GM18868 (cell line): ENCODE data around the gene PDCD1LG2.
"Not testable (repeated sequence)": the region's sequence is repeated elsewhere in the genome, so short reads cannot be mapped to it uniquely, and the experiment has no call there.

Experiments
- ATAC-seq: cut with Tn5 transposase; IDR thresholded peaks from one replicate; pipeline ENCODE4 v1.9.1; 2021; ENCODE audit warnings: mild to moderate bottlenecking, moderate library complexity; ENCODE audit not compliant: unreplicated experiment

PDCD1LG2 gene

DNA sequence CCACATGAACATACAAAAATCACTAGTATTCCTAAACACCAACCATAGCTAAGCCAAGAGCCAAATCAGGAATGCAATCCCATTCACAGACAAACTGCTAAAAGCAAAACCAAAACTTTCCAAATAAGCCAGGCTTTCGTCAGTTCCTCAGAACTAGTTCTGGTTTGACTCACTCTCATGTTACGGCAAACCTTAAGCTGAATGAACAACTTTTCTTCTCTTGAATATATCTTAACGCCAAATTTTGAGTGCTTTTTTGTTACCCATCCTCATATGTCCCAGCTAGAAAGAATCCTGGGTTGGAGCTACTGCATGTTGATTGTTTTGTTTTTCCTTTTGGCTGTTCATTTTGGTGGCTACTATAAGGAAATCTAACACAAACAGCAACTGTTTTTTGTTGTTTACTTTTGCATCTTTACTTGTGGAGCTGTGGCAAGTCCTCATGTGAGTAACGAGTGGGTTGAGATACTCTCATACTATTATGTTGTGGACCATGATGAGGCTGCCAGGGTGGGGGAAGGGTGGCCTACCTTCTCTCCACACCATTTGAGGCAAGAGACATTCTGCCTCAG, at the start of gene PDCD1LG2:
Gene PDCD1LG2 (plus strand): TSS at position 172 of the 572 bp plus-strand sequence. CDS start 12,016 bp downstream, outside the sequence.
- ATAC-seq: peak; percentile 73

- not testable (repeated sequence) for ATAC-seq
These were observed 45.5 kb upstream of the PDCD1LG2 start for GRCh38 chr9:5464831-5465330.

DNA sequence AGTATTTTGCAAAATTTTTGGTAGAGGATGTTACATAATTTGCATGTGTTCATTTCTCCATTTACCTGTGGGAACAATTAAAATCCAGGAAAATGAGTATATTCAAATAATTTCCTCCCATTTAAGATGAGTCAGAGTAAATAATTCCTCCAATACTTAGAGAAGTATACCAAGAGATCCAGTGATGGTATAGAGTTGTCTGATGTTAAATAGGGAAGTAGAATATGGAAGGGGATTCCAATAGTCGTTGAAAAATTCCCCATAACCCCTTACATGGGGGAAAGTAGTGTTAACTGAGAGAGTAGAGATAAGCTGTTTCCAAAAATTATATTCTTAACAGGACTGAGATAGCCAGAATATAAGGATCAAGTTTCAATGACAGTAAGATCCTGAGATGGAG, 44.3 kb upstream of the PDCD1LG2 start:
- ATAC-seq: no peak

GRCh38 chr9:5466766-5467165, 43.6 kb upstream of the PDCD1LG2 start:
- no peak for ATAC-seq

- ATAC-seq: no peak
These were observed 41.5 kb upstream of the PDCD1LG2 start for GRCh38 chr9:5468850-5469249.

GRCh38 chr9:5470122-5470521, 40.2 kb upstream of the PDCD1LG2 start:
- no peak for ATAC-seq

GRCh38 chr9:5470816-5471215, 39.5 kb upstream of the PDCD1LG2 start:
- ATAC-seq: no peak

DNA sequence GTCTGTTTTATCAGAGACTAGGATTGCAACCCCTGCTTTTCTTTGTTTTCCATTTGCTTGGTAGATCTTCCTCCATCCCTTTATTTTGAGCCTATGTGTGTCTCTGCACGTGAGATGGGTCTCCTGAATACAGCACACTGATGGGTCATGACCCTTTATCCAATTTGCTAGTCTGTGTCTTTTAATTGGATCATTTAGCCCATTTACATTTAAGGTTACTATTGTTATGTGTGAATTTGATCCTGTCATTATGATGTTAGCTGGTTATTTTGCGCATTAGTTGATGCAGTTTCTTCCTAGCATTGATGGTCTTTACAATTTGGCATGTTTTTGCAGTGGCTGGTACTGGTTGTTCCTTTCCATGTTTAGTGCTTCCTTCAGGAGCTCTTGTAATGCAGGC, 34.7 kb upstream of the PDCD1LG2 start:
- ATAC-seq: not testable (repeated sequence)

DNA sequence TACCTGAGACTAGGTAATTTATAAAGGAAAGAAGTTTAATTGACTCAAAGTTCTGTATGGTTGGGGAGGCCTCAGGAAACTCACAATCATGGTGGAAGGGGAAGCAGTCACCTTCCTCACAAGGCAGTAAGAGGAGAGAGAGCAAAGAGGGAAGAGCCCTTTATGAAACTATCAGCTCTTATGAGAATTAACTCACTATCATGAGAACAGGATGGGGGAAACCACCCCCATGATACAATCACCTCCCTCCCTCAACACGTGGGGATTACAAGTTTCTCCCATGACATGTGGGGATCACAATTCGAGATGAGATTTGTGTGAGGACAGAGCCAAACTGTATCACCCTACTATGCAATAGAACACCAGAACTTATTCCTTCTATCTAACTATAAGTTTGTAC, 32.1 kb upstream of the PDCD1LG2 start:
- peak; percentile 44 for ATAC-seq

GRCh38 chr9:5479994-5480694, 30.2 kb upstream of the PDCD1LG2 start:
- ATAC-seq: peak; percentile 71

- ATAC-seq: no peak
These were observed 29.4 kb upstream of the PDCD1LG2 start for GRCh38 chr9:5480919-5481318.

DNA sequence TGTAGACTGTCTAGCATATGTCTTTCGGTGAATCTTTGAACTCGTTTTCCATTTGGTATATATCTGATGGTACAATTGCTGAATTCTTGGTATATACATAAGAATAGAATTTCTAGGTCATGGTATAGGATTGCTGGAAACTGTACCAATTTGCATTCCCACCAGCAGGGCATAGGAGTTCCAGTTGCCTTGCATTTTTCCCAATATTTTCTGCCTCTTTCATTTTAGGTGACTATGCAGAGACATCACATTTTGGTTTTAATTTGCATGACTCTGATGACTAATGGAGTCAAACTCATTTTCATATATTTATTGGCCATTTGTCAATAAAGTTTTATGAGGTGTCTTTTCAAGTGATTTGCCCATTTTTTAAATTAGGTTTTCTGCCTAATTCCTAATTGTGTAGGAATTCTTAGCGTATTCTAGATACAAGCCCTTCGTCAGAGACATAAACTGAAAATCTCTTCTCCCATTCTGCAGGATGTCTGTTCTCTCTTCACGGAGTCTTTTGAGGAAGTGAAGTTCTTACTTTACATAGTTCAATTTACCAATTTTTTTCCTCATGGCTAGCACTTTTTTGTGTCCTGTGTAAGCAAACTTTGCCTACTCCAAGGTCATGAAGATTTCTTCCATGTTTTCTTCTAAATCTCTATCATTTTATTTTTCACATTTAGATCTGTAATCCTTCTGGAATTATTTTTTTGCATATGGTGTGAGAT, 28.9 kb upstream of the PDCD1LG2 start:
- no peak for ATAC-seq

DNA sequence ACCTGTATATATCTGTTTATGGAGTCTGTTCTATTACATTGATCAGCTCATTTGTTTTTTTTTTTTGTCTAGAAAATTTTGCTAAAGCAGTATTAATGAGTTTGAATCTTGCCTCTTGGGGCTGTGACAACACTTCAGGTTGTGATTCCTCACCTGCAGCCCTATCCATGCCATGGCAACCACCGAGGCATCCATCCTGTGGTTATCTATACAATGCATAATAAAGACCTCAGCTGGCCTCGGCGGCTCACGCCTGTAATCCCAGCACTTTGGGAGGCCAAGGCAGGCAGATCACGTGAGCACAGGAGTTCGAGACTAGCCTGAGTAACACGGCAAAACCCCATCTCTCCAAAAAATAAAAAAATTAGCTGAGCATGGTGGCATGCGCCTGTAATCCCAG, 28.1 kb upstream of the PDCD1LG2 start:
- ATAC-seq: no peak

GRCh38 chr9:5483306-5483705, 27.0 kb upstream of the PDCD1LG2 start:
- ATAC-seq: no peak

DNA sequence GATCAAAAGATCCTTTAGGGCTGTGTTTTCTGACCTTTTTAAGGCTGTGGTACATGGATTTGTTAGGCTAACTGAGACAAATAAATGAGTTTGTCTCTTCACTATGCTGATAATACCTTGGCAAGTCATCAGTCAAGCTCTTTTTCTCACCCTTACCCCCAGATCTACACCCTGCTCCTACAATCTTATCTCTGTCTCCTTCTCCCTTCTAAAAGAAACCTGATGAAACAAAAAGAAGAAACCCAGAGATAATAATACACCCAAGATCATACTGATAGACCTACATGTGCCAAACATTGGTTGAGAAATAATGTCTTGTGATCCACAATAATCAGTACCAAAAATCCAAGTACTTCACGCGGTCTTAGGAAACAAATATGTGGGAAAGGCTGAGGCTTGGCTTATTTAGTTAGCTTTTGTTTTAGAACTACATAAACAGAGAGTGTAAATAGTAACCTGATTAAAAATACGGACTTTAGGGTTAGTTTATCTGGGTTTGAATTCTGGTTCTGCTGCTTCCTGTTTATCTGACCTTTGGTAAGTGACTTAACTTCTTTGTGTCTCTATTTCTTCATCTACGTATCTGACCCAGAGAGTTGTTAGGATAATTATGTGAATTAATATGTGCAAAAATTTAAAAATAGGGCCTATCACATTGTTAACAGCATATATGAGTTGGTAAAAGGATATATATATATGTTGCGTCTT, 24.8 kb upstream of the PDCD1LG2 start:
- ATAC-seq: no peak

DNA sequence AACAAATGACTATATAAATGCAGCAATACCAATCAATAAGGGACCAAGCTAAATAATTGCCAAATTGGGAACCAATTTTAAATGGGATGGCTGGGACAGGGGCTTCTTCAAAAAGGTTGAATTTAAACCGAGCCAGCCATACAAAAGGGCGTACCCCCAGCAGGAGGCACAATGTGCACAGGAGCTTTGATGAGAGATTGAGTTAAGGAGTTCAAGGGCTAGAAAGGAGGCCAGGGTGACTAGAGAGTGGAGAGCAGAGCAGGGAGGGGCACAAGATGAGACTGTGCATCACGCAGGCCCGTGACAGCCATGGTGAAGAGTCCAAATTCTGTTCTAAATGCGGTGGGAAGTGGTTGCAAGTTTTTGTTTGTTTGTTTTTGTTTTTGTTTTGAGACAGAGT, 23.3 kb upstream of the PDCD1LG2 start:
- no peak for ATAC-seq

- no peak for ATAC-seq
These were observed 21.9 kb upstream of the PDCD1LG2 start for GRCh38 chr9:5488221-5489008.

GRCh38 chr9:5489630-5490490, 20.5 kb upstream of the PDCD1LG2 start:
- ATAC-seq: no peak

GRCh38 chr9:5492965-5493678, 17.2 kb upstream of the PDCD1LG2 start:
- no peak for ATAC-seq
